ENCODE results near the gene ESF1. TPM values are rescaled to one million over a fixed set of nuclear protein-coding genes. Genes with fewer than 3 reads are reported as not detected.
A peak's percentile ranks its signal among the peaks of the same experiment; 100 is the strongest.

ESF1 gene, protein sequence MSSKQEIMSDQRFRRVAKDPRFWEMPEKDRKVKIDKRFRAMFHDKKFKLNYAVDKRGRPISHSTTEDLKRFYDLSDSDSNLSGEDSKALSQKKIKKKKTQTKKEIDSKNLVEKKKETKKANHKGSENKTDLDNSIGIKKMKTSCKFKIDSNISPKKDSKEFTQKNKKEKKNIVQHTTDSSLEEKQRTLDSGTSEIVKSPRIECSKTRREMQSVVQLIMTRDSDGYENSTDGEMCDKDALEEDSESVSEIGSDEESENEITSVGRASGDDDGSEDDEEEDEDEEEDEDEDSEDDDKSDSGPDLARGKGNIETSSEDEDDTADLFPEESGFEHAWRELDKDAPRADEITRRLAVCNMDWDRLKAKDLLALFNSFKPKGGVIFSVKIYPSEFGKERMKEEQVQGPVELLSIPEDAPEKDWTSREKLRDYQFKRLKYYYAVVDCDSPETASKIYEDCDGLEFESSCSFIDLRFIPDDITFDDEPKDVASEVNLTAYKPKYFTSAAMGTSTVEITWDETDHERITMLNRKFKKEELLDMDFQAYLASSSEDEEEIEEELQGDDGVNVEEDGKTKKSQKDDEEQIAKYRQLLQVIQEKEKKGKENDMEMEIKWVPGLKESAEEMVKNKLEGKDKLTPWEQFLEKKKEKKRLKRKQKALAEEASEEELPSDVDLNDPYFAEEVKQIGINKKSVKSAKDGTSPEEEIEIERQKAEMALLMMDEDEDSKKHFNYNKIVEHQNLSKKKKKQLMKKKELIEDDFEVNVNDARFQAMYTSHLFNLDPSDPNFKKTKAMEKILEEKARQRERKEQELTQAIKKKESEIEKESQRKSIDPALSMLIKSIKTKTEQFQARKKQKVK
- total RNA-seq (12.5 TPM), polyA plus RNA-seq (ENCODE audit: insufficient read depth in 1 of 8, insufficient read length in 8 of 8, low replicate concordance in 1 of 8) (10 to 100 TPM; 11.6 to 20.4 (median 15.7) TPM)
- long read RNA-seq, donor 1, partial matches to known transcripts = 6 of 6 reads
- long read RNA-seq, donor 1, other reads (novel, unspliced or antisense) = 0 of 6 reads
- long read RNA-seq, donor 2 = 0 reads
- long read RNA-seq, donor 3, partial matches to known transcripts = 61 of 61 reads
- long read RNA-seq, donor 3, other reads (novel, unspliced or antisense) = 0 of 61 reads
- long read RNA-seq, donor 4 = 0 reads
- long read RNA-seq, donor 5, partial matches to known transcripts = 43 of 43 reads
- long read RNA-seq, donor 5, other reads (novel, unspliced or antisense) = 0 of 43 reads
- long read RNA-seq, donor 6, partial matches to known transcripts = 9 of 20 reads
- long read RNA-seq, donor 6, other reads (novel, unspliced or antisense) = 11 of 20 reads
- long read RNA-seq, donor 7, partial matches to known transcripts = 12 of 17 reads
- long read RNA-seq, donor 7, other reads (novel, unspliced or antisense) = 5 of 17 reads
- long read RNA-seq, donor 8, partial matches to known transcripts = 9 of 9 reads
- long read RNA-seq, donor 8, other reads (novel, unspliced or antisense) = 0 of 9 reads
- long read RNA-seq, donor 9, partial matches to known transcripts = 18 of 18 reads
- long read RNA-seq, donor 9, other reads (novel, unspliced or antisense) = 0 of 18 reads
- long read RNA-seq, donor 10, partial matches to known transcripts = 67 of 67 reads
- long read RNA-seq, donor 10, other reads (novel, unspliced or antisense) = 0 of 67 reads
- long read RNA-seq, donor 11, partial matches to known transcripts = 25 of 25 reads
- long read RNA-seq, donor 11, other reads (novel, unspliced or antisense) = 0 of 25 reads

DNA sequence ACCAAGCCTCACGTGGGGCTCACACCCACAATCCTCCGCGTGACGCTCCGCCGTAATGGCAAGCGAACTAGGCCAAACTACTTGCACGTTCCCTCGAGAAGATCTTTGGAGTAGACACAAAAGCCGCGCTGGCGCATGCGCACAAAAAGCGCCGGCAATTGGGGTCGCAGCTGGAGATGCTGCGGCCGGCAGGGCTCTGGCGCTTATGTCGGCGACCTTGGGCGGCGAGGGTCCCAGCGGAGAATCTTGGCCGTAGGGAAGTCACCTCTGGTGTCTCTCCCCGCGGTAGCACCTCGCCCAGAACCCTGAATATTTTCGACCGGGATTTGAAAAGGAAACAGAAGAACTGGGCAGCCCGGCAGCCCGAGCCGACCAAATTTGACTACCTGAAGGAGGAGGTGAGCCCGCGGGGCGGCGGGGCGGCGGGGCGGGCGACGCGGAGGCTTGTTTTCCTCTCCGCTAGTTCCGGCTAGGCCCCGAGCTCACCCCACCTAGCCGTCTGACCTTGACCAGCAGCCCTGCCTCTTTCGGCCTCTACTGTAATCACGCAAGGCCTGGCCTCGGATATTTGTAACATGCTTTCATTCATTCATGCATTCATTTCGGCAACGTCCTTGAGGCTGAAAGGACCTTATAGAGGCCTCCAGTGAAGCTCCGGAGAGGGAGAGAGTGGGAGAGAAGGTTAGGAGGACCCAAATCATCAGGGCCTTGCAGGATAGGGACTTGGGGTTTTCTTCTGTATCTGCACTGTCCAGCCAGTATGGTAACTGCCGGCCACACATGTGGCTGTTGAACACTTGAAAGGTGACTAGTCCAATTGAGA lies at the start of gene ESF1, which contains the start of gene NDUFAF5:
ESF1 (minus strand) TSS at position 27 of the 823 bp plus-strand sequence. CDS start 1,779 bp downstream, outside the sequence.
NDUFAF5 (plus strand) TSS at position 136 of the 823 bp plus-strand sequence; CDS start at position 177, 41 bp downstream.
- Histone ChIP-seq H3K27me3 (ENCODE audit: control insufficient read depth, insufficient read depth, low read length) (no peaks in the 10 kb centered on the region), H3K27ac (ENCODE audit: low read length) (peak within 1 kb of the TSS; percentile 90), H3K9me3 (replicated peaks; ENCODE audit: control insufficient read depth, low read depth, low read length) (no peaks in the 10 kb centered on the region), H3K36me3 (ENCODE audit: control insufficient read depth, insufficient read depth, low read length) (peaks cover 22% of the 10 kb centered on the region), H3K4me3 (ENCODE audit: low read length) (peak within 1 kb of the TSS; percentile 94), H3K4me1 (ENCODE audit: control insufficient read depth, insufficient read depth, low read length) (peaks cover 14% of the 10 kb centered on the region)
- under 1% methylated on average over 52 of the region's 54 CpGs for WGBS (ENCODE audit: insufficient coverage)
- peak; percentile 99 for DNase-seq

DNA sequence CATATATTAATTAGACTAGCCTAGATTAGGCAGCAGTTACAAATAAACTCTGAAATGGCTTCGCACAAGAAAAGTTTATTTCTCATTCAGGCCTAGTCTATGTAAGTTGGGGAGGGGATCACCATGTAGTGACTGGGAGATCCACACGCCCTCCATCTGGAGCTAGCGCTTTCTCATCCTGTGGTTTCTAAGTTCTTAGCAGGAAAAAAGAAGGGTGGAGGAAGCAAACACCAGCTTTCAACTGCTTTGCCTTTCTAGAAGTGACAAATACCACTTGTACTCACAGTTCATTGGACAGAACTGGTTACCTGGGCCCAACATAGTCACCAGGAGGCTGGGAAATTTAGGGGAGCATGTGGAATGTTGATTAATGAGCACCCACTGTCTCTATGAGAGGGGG lies 46.8 kb upstream of the ESF1 start:
- no peaks in the 10 kb centered on the region for H3K4me1 ChIP-seq (ENCODE audit: control insufficient read depth, insufficient read depth, low read length)
- H3K9me3 ChIP-seq (replicated peaks; ENCODE audit: control insufficient read depth, low read depth, low read length) = no peaks in the 10 kb centered on the region
- 80% methylated on average over 1 of the region's 3 CpGs for WGBS (ENCODE audit: insufficient coverage)
- no peak for DNase-seq
- no peaks in the 10 kb centered on the region for H3K27me3 ChIP-seq (ENCODE audit: control insufficient read depth, insufficient read depth, low read length)
- no peak overlapping the region for H3K27ac ChIP-seq (ENCODE audit: low read length)
- H3K4me3 ChIP-seq (ENCODE audit: low read length) = no peak overlapping the region
- H3K36me3 ChIP-seq (ENCODE audit: control insufficient read depth, insufficient read depth, low read length) = no peaks in the 10 kb centered on the region

DNA sequence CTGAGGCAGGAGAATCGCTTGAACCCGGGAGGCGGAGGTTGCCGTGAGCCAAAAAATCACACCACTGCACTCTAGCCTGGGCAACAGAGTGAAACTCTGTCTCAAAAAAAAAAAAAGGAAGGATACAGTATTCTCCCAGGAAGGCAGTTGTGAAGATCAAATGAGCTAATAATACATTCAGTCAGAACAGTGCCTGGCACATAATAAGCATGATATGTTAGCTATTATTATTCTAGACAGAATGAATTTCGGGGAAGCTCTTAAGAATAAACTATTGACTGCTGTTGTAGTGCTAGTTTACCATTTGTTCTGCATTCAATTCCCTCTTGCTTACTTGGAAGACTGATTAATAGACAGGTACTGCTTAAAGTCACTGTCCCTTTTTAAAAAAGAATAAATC lies 40.7 kb upstream of the ESF1 start:
- no peak overlapping the region for H3K4me3 ChIP-seq (ENCODE audit: low read length)
- no peak overlapping the region for H3K27ac ChIP-seq (ENCODE audit: low read length)
- WGBS (ENCODE audit: insufficient coverage) = no CpG with 5 or more reads among the region's 5 CpGs
- H3K4me1 ChIP-seq (ENCODE audit: control insufficient read depth, insufficient read depth, low read length) = no peaks in the 10 kb centered on the region
- no peaks in the 10 kb centered on the region for H3K36me3 ChIP-seq (ENCODE audit: control insufficient read depth, insufficient read depth, low read length)
- no peaks in the 10 kb centered on the region for H3K9me3 ChIP-seq (replicated peaks; ENCODE audit: control insufficient read depth, low read depth, low read length)
- DNase-seq = no peak
- peaks cover 2% of the 10 kb centered on the region for H3K27me3 ChIP-seq (ENCODE audit: control insufficient read depth, insufficient read depth, low read length)

DNA sequence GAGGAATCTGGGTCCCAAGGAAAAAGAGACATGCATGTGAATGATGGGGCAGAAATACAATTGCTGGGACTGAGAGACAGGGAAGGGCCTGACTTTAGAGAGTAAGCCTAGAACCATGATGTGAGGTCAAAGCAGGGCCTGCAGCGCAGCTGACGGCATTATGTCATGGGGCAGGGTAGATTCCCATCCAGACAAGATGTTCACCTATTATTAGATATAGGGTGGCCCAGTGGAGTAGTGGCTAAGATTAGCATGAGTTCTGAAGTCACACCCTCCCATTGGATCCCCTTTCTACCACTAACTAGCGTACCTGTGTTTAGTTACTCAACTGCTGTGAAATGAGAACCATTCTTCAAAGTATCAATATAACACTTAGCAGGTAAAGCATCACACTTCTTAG lies 39.7 kb upstream of the ESF1 start:
- WGBS (ENCODE audit: insufficient coverage) = no CpG with 5 or more reads among the region's 3 CpGs
- H3K36me3 ChIP-seq (ENCODE audit: control insufficient read depth, insufficient read depth, low read length) = no peaks in the 10 kb centered on the region
- H3K27me3 ChIP-seq (ENCODE audit: control insufficient read depth, insufficient read depth, low read length) = peaks cover 2% of the 10 kb centered on the region
- H3K4me1 ChIP-seq (ENCODE audit: control insufficient read depth, insufficient read depth, low read length) = no peaks in the 10 kb centered on the region
- H3K9me3 ChIP-seq (replicated peaks; ENCODE audit: control insufficient read depth, low read depth, low read length) = no peaks in the 10 kb centered on the region
- no peak for DNase-seq
- no peak overlapping the region for H3K27ac ChIP-seq (ENCODE audit: low read length)
- no peak overlapping the region for H3K4me3 ChIP-seq (ENCODE audit: low read length)

DNA sequence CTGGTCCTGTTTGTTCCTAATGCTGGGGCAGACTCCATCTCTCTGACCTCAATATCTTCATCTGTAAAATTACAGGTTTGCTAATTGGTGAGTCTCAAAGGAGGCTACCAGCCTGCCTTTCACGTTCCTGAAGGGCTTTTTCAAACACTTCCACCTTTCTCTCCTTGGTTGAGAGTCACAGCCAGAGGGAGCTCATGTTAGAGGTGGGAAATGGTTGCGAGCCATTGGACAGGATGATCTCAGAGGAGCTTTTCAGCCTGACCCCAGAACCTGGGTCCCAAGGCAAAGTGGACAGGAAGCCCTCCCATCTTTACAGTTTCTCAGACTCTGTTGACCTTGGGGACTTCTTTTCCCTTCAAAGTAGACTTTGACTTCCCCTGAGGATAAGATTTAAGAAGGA lies 37.7 kb upstream of the ESF1 start:
- H3K4me1 ChIP-seq (ENCODE audit: control insufficient read depth, insufficient read depth, low read length) = no peaks in the 10 kb centered on the region
- DNase-seq = no peak
- WGBS (ENCODE audit: insufficient coverage) = no CpG with 5 or more reads among the region's 2 CpGs
- H3K27me3 ChIP-seq (ENCODE audit: control insufficient read depth, insufficient read depth, low read length) = peaks cover 2% of the 10 kb centered on the region
- no peak overlapping the region for H3K27ac ChIP-seq (ENCODE audit: low read length)
- H3K36me3 ChIP-seq (ENCODE audit: control insufficient read depth, insufficient read depth, low read length) = peaks cover 6% of the 10 kb centered on the region
- no peak overlapping the region for H3K4me3 ChIP-seq (ENCODE audit: low read length)
- H3K9me3 ChIP-seq (replicated peaks; ENCODE audit: control insufficient read depth, low read depth, low read length) = no peaks in the 10 kb centered on the region

DNA sequence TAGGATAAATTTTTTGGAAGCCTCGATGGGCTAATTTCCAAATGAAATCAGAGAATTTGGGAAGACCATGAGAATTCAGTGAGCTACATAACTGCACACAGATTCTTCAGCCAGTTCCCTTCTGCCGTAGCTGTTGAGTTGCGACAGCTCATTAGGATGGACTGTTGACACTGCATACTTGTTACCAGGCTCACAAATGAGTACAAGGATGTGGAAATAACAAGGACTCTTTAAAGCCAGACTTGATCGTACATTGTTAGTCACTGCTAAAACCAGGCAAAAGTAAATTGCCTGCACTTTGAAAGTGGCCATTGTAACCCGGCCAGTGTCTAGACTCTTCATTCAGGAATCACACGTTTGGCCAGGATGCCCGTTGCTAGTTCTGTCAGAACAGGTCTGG lies 37.2 kb upstream of the ESF1 start:
- no peaks in the 10 kb centered on the region for H3K4me1 ChIP-seq (ENCODE audit: control insufficient read depth, insufficient read depth, low read length)
- H3K9me3 ChIP-seq (replicated peaks; ENCODE audit: control insufficient read depth, low read depth, low read length) = no peaks in the 10 kb centered on the region
- peaks cover 2% of the 10 kb centered on the region for H3K27me3 ChIP-seq (ENCODE audit: control insufficient read depth, insufficient read depth, low read length)
- 75% methylated on average over 5 of the region's 7 CpGs for WGBS (ENCODE audit: insufficient coverage)
- no peak overlapping the region for H3K27ac ChIP-seq (ENCODE audit: low read length)
- no peak overlapping the region for H3K4me3 ChIP-seq (ENCODE audit: low read length)
- DNase-seq = no peak
- peaks cover 6% of the 10 kb centered on the region for H3K36me3 ChIP-seq (ENCODE audit: control insufficient read depth, insufficient read depth, low read length)

DNA sequence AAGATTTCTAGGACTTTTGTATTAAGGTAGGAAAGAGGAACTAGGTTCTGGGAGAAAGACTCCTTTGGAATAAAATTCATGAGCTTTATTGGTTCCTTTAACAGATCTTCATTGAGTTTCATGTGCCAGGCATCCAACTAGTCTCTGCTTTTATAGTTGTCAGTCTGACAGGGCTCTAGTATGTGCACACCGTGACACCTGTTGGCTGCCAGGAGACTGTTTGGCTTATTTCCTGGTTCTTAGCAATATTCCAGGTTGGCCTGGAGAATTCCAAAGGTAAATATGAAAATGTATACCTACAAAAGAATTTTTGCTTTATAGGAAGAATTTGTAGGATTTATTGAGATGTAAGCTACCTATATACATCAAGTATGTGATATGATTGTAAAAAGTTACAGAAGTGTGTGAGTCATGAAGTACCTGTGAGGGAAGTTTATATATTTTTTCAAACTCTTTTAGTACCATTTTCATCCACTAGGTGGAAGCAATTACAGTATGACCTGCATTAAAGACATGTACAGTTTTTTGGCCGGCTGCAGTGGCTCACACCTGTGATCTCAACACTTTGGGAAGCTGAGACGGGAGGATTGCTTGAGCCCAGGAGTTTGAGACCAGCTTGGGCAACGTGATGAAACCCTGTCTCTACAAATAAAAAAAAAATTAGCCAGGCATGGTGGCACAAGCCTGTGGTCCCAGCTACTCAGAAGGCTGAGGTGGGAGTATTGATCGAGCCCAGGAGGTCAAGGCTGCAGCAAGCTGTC lies 35.3 kb upstream of the ESF1 start:
- H3K9me3 ChIP-seq (replicated peaks; ENCODE audit: control insufficient read depth, low read depth, low read length) = no peaks in the 10 kb centered on the region
- peaks cover 14% of the 10 kb centered on the region for H3K36me3 ChIP-seq (ENCODE audit: control insufficient read depth, insufficient read depth, low read length)
- 86% methylated on average over 1 of the region's 5 CpGs for WGBS (ENCODE audit: insufficient coverage)
- no peaks in the 10 kb centered on the region for H3K4me1 ChIP-seq (ENCODE audit: control insufficient read depth, insufficient read depth, low read length)
- no peak overlapping the region for H3K27ac ChIP-seq (ENCODE audit: low read length)
- no peak overlapping the region for H3K4me3 ChIP-seq (ENCODE audit: low read length)
- no peaks in the 10 kb centered on the region for H3K27me3 ChIP-seq (ENCODE audit: control insufficient read depth, insufficient read depth, low read length)
- peak; percentile 57 for DNase-seq

DNA sequence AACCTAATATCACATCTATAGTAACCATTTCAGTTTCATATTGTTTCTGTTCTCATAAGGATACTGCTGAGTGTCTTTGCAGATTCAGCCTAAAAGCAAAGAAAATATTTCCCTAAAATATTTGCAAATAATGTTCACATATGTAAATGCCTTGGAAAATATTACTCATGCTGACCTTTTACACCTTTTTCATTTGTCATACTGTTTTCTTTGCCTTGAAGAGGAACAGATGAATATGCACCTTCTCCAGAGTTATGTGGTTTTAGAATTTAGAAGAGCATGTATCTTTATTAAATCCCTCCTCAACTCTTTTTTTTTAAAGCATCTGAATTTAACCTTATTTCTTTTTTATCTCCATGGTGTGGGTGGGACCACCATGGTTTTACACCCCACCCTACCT lies 32.6 kb upstream of the ESF1 start:
- Histone ChIP-seq H3K9me3 (replicated peaks; ENCODE audit: control insufficient read depth, low read depth, low read length) (no peaks in the 10 kb centered on the region), H3K27ac (ENCODE audit: low read length) (no peak overlapping the region), H3K36me3 (ENCODE audit: control insufficient read depth, insufficient read depth, low read length) (peaks cover 26% of the 10 kb centered on the region), H3K4me1 (ENCODE audit: control insufficient read depth, insufficient read depth, low read length) (no peaks in the 10 kb centered on the region), H3K4me3 (ENCODE audit: low read length) (no peak overlapping the region), H3K27me3 (ENCODE audit: control insufficient read depth, insufficient read depth, low read length) (no peaks in the 10 kb centered on the region)
- no peak for DNase-seq

Measured in muscle of leg (tissue), 16 donors.